Liver (tissue), 9 donors: ENCODE measurements around the gene PAMR1. TPM values are rescaled to one million over a fixed set of nuclear protein-coding genes. Genes with fewer than 3 reads are reported as not detected.

ENCODE experiments used
- DNase-seq: peaks from one replicate; pipeline ENCODE4 v3.0.0-alpha.2; 2017; ENCODE audit warnings: low spot score
- H3K27ac ChIP-seq, 2 donors: one replicate each; pipeline ENCODE4 v1.7.0; 2013; ENCODE audit warnings: inconsistent platforms in 2 of 2, low read length in 2 of 2, control low read depth in 1 of 2, low read depth in 1 of 2, mild to moderate bottlenecking in 1 of 2
- H3K27me3 ChIP-seq, 4 donors: one replicate each; pipeline versions ENCODE4 v1.6.1 to v1.7.0; 2013; ENCODE audit warnings: low read length in 3 of 4, inconsistent platforms in 1 of 4, mild to moderate bottlenecking in 1 of 4, moderate library complexity in 1 of 4; ENCODE audit not compliant: control insufficient read depth in 4 of 4, insufficient read depth in 4 of 4
- H3K36me3 ChIP-seq, 4 donors: one replicate each; pipeline versions ENCODE4 v1.6.1 to v1.7.0; 2013; ENCODE audit warnings: low read length in 3 of 4, mild to moderate bottlenecking in 3 of 4, low read depth in 1 of 4, moderate library complexity in 1 of 4; ENCODE audit not compliant: control insufficient read depth in 4 of 4, insufficient read depth in 3 of 4
- H3K4me1 ChIP-seq, 4 donors: one replicate each; pipeline versions ENCODE4 v1.6.1 to v1.7.0; 2013; ENCODE audit warnings: low read length in 3 of 4, mild to moderate bottlenecking in 3 of 4, moderate library complexity in 1 of 4; ENCODE audit not compliant: control insufficient read depth in 4 of 4, insufficient read depth in 4 of 4
- H3K4me3 ChIP-seq, 3 donors: one replicate each; pipeline versions ENCODE4 v1.6.1 to v1.7.0; 2013; ENCODE audit warnings: low read length in 3 of 3, control low read depth in 1 of 3, low read depth in 1 of 3, mild to moderate bottlenecking in 1 of 3
- H3K9ac ChIP-seq, 2 donors: one replicate each; pipeline ENCODE4 v1.7.0; 2013; ENCODE audit warnings: low read length in 2 of 2, mild to moderate bottlenecking in 2 of 2, moderate library complexity in 2 of 2, control low read depth in 1 of 2, low read depth in 1 of 2
- H3K9me3 ChIP-seq, 4 donors: one replicate each; pipeline versions ENCODE4 v1.6.1 to v1.7.0; 2013; ENCODE audit warnings: low read length in 3 of 4; ENCODE audit not compliant: control insufficient read depth in 4 of 4
- ATF3 ChIP-seq: IDR thresholded peaks from 2 replicates; pipeline ENCODE4 v1.6.1; 2016; ENCODE audit warnings: antibody characterized with exemption
- CTCF ChIP-seq: fragments of 150-350 bp; IDR thresholded peaks from 2 replicates; pipeline ENCODE4 v1.5.1; 2017; ENCODE audit warnings: improper control_type of control experiment, low read depth, low read length; ENCODE audit not compliant: missing input control
- EGR1 ChIP-seq, 2 donors: IDR thresholded peaks; 2 replicates each; pipeline ENCODE4 v1.6.1; 2016 to 2018; ENCODE audit warnings: antibody characterized with exemption in 2 of 2, low read depth in 2 of 2
- FOXA1 ChIP-seq: IDR thresholded peaks from 2 replicates; pipeline ENCODE4 v1.6.1; 2016; ENCODE audit warnings: antibody characterized with exemption
- FOXA2 ChIP-seq: IDR thresholded peaks from 2 replicates; pipeline ENCODE4 v1.6.1; 2016; ENCODE audit warnings: antibody characterized with exemption
- GABPA ChIP-seq, 2 donors: IDR thresholded peaks in 1 of 2; conservative IDR thresholded peaks in 1 of 2; 2 replicates each; pipeline ENCODE4 v1.6.1; 2016; ENCODE audit warnings: antibody characterized with exemption in 2 of 2, mild to moderate bottlenecking in 1 of 2, moderate library complexity in 1 of 2
- HNF4A ChIP-seq, 2 donors: conservative IDR thresholded peaks; 2 replicates each; pipeline ENCODE4 v1.6.1; 2016; ENCODE audit warnings: antibody characterized with exemption in 2 of 2, mild to moderate bottlenecking in 2 of 2
- HNF4G ChIP-seq: IDR thresholded peaks from 2 replicates; pipeline ENCODE4 v1.6.1; 2016; ENCODE audit warnings: antibody characterized with exemption
- JUND ChIP-seq, 2 donors: IDR thresholded peaks; 2 replicates each; pipeline ENCODE4 v1.6.1; 2016; ENCODE audit warnings: antibody characterized with exemption in 2 of 2
- NR2F2 ChIP-seq: IDR thresholded peaks from 2 replicates; pipeline ENCODE4 v1.6.1; 2016; ENCODE audit warnings: antibody characterized with exemption
- RAD21 ChIP-seq, 2 donors: IDR thresholded peaks; 2 replicates each; pipeline ENCODE4 v1.6.1; 2016; ENCODE audit warnings: antibody characterized with exemption in 2 of 2, mild to moderate bottlenecking in 2 of 2
- RXRA ChIP-seq, 2 donors: IDR thresholded peaks; 2 replicates each; pipeline ENCODE4 v1.6.1; 2017 to 2018; ENCODE audit warnings: antibody characterized with exemption in 2 of 2, mild to moderate bottlenecking in 1 of 2
- SP1 ChIP-seq: IDR thresholded peaks from 2 replicates; pipeline ENCODE4 v1.6.1; 2018; ENCODE audit warnings: antibody characterized with exemption, mild to moderate bottlenecking
- TAF1 ChIP-seq: conservative IDR thresholded peaks from 2 replicates; pipeline ENCODE4 v1.6.1; 2016; ENCODE audit warnings: antibody characterized with exemption, mild to moderate bottlenecking
- YY1 ChIP-seq: IDR thresholded peaks from 2 replicates; pipeline ENCODE4 v1.6.1; 2016; ENCODE audit warnings: antibody characterized with exemption, mild to moderate bottlenecking
- WGBS: extraction: QIAGEN DNeasy Blood & Tissue Kit; methylation state at CpG from one replicate; pipeline ENCODE4 v1.1.7; 2013; 5-methylcytosine and 5-hydroxymethylcytosine counted together
- polyA plus RNA-seq, 2 donors: library from polyadenylated mRNA; stranded (reverse) in 1 of 2; unstranded in 1 of 2; fragments of 200-250 nt in 1 of 2; fragments of >200 nt in 1 of 2; fragmentation: Nextera tagmentation in 1 of 2; extraction: Ambion mirVana in 1 of 2; gene quantifications; one replicate each; pipeline versions ENCODE4 v1.2.1 to v1.2.3, GENCODE V29; 2013 to 2015
- total RNA-seq, 2 donors: library from RNA; depleted of rRNA; stranded (reverse); fragments of >200 nt; gene quantifications; one replicate each; pipeline ENCODE4 v1.2.3, GENCODE V29; 2014
- TF ChIP-seq, protein P1 (sequence below): IDR thresholded peaks from 2 replicates; pipeline ENCODE4 v1.6.1; 2016; ENCODE audit warnings: antibody characterized with exemption, mild to moderate bottlenecking
- TF ChIP-seq, protein P2 (sequence below): IDR thresholded peaks from 2 replicates; pipeline ENCODE4 v1.6.1; 2016; ENCODE audit warnings: antibody characterized with exemption
- TF ChIP-seq, protein P3 (sequence below): IDR thresholded peaks from 2 replicates; pipeline ENCODE4 v1.6.1; 2016; ENCODE audit warnings: antibody characterized with exemption
- donor health status: healthy.
- donor health status: healthy.
- donor health status: healthy.
- donor health status: healthy.
- donor health status: healthy.

Gene PAMR1
- total and polyA plus RNA-seq, 4 donors = 2.0 to 5.0 (median 2.8) TPM

- H3K27me3 ChIP-seq = peaks cover 0 to 11% (median 2%) of the 10 kb centered on the region in 4 donors
- peaks cover 0 to 17% (median 0%) of the 10 kb centered on the region in 4 donors for H3K9me3 ChIP-seq
- no peaks in the 10 kb centered on the region for H3K36me3 ChIP-seq
- WGBS = 80% methylated on average over 2 of the region's 2 CpGs
- no peaks in the 10 kb centered on the region for H3K4me1 ChIP-seq
- no peak overlapping the region for H3K9ac ChIP-seq
- TF ChIP-seq EGR1 (IDR thresholded peaks at IDR 0.05; ENCODE audit: low read depth in 2 of 2) (no peak), CTCF (no peak), SP1 (no peak), JUND (IDR thresholded peaks at IDR 0.05) (no peak), FOXA2 (no peak), ATF3 (no peak), YY1 (no peak), RAD21 (IDR thresholded peaks at IDR 0.05) (no peak), FOXA1 (no peak), HNF4G (no peak), RXRA (IDR thresholded peaks at IDR 0.05) (no peak), HNF4A (conservative IDR thresholded peaks at IDR 0.05) (no peak), NR2F2 (no peak), GABPA (IDR thresholded peaks at IDR 0.05 in 1 of 2, conservative IDR thresholded peaks at IDR 0.05 in 1 of 2) (no peak), TAF1 (no peak)
- TF ChIP-seq, protein P1, sequence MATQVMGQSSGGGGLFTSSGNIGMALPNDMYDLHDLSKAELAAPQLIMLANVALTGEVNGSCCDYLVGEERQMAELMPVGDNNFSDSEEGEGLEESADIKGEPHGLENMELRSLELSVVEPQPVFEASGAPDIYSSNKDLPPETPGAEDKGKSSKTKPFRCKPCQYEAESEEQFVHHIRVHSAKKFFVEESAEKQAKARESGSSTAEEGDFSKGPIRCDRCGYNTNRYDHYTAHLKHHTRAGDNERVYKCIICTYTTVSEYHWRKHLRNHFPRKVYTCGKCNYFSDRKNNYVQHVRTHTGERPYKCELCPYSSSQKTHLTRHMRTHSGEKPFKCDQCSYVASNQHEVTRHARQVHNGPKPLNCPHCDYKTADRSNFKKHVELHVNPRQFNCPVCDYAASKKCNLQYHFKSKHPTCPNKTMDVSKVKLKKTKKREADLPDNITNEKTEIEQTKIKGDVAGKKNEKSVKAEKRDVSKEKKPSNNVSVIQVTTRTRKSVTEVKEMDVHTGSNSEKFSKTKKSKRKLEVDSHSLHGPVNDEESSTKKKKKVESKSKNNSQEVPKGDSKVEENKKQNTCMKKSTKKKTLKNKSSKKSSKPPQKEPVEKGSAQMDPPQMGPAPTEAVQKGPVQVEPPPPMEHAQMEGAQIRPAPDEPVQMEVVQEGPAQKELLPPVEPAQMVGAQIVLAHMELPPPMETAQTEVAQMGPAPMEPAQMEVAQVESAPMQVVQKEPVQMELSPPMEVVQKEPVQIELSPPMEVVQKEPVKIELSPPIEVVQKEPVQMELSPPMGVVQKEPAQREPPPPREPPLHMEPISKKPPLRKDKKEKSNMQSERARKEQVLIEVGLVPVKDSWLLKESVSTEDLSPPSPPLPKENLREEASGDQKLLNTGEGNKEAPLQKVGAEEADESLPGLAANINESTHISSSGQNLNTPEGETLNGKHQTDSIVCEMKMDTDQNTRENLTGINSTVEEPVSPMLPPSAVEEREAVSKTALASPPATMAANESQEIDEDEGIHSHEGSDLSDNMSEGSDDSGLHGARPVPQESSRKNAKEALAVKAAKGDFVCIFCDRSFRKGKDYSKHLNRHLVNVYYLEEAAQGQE = no peak
- TF ChIP-seq, protein P2, sequence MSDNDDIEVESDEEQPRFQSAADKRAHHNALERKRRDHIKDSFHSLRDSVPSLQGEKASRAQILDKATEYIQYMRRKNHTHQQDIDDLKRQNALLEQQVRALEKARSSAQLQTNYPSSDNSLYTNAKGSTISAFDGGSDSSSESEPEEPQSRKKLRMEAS = no peak
- TF ChIP-seq, protein P3, sequence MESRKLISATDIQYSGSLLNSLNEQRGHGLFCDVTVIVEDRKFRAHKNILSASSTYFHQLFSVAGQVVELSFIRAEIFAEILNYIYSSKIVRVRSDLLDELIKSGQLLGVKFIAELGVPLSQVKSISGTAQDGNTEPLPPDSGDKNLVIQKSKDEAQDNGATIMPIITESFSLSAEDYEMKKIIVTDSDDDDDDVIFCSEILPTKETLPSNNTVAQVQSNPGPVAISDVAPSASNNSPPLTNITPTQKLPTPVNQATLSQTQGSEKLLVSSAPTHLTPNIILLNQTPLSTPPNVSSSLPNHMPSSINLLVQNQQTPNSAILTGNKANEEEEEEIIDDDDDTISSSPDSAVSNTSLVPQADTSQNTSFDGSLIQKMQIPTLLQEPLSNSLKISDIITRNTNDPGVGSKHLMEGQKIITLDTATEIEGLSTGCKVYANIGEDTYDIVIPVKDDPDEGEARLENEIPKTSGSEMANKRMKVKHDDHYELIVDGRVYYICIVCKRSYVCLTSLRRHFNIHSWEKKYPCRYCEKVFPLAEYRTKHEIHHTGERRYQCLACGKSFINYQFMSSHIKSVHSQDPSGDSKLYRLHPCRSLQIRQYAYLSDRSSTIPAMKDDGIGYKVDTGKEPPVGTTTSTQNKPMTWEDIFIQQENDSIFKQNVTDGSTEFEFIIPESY = no peak
- no peak overlapping the region for H3K27ac ChIP-seq
- DNase-seq = no peak
- no peak overlapping the region for H3K4me3 ChIP-seq
Observed at GRCh38 chr11:35507688-35508087, 17.7 kb downstream of the PAMR1 start.
